PC-9 (cell line): Measurements from ENCODE around the gene VGF.

Experiments
- CTCF ChIP-seq: fragments of 200-600 bp; sonication (generic); conservative IDR thresholded peaks from 2 replicates; pipeline ENCODE4 v1.6.1; 2017; ENCODE audit warnings: mixed run types, antibody characterized with exemption, mild to moderate bottlenecking, moderate library complexity
- EZH2 ChIP-seq: fragments of 200-600 bp; sonication (generic); IDR thresholded peaks from 2 replicates; pipeline ENCODE4 v1.8.0; 2017; ENCODE audit warnings: antibody characterized with exemption, low read depth

- TF ChIP-seq CTCF = no peak
- TF ChIP-seq EZH2 = no peak
Observed at GRCh38 chr7:101120315-101120714, 45.1 kb downstream of the VGF start.
